ENCODE results near the gene GPC6. TPM values are rescaled to one million over a fixed set of nuclear protein-coding genes. Genes with fewer than 3 reads are reported as not detected.

Gene GPC6
- total RNA-seq, 1 donor from 2014 or later, result 8.4 TPM

- H3K27ac ChIP-seq, result no peak overlapping the region
- H3K4me3 ChIP-seq, result no peak overlapping the region
- DNase-seq, result no peak
- TF ChIP-seq CTCF (IDR thresholded peaks at IDR 0.05), result no peak
- H3K9me3 ChIP-seq, result no peaks in the 10 kb centered on the region
- no peak for ATAC-seq
- H3K4me1 ChIP-seq, result no peaks in the 10 kb centered on the region
- no peaks in the 10 kb centered on the region for H3K36me3 ChIP-seq
- H3K27me3 ChIP-seq, result no peaks in the 10 kb centered on the region
- intact Hi-C loops (cut with DNase I), result no loop called here
Measured at GRCh38 chr13:94256721-94257120, 1030.1 kb downstream of the GPC6 start.

- DNase-seq (no peak), ATAC-seq (no peak)
- Histone ChIP-seq H3K9me3 (no peaks in the 10 kb centered on the region), H3K36me3 (no peaks in the 10 kb centered on the region), H3K27ac (no peak overlapping the region), H3K4me1 (no peaks in the 10 kb centered on the region), H3K4me3 (no peak overlapping the region), H3K27me3 (no peaks in the 10 kb centered on the region)
- intact Hi-C loops (cut with DNase I), result no loop called here
- no peak for TF ChIP-seq CTCF (IDR thresholded peaks at IDR 0.05)
Measured at GRCh38 chr13:94259984-94260383, 1033.4 kb downstream of the GPC6 start.

- Histone ChIP-seq H3K9me3 (no peaks in the 10 kb centered on the region), H3K27me3 (no peaks in the 10 kb centered on the region), H3K36me3 (no peaks in the 10 kb centered on the region), H3K27ac (no peak overlapping the region), H3K4me3 (no peak overlapping the region), H3K4me1 (no peaks in the 10 kb centered on the region)
- ATAC-seq (peak; percentile 57), DNase-seq (no peak)
- no peak for TF ChIP-seq CTCF (IDR thresholded peaks at IDR 0.05)
- intact Hi-C loops (cut with DNase I), result no loop called here
Measured at GRCh38 chr13:94261163-94261562, 1034.6 kb downstream of the GPC6 start.

GRCh38 chr13:94263038-94263437, 1036.4 kb downstream of the GPC6 start:
- intact Hi-C loops (cut with DNase I), result no loop called here
- H3K4me3 ChIP-seq, result no peak overlapping the region
- no peak overlapping the region for H3K27ac ChIP-seq
- DNase-seq (no peak), ATAC-seq (no peak)
- TF ChIP-seq CTCF (IDR thresholded peaks at IDR 0.05), result no peak
- H3K27me3 ChIP-seq, result no peaks in the 10 kb centered on the region
- no peaks in the 10 kb centered on the region for H3K9me3 ChIP-seq
- H3K36me3 ChIP-seq, result no peaks in the 10 kb centered on the region
- H3K4me1 ChIP-seq, result no peaks in the 10 kb centered on the region

GRCh38 chr13:94267581-94268366, 1041.2 kb downstream of the GPC6 start:
- intact Hi-C loops (cut with DNase I), result no loop called here
- Histone ChIP-seq H3K27me3 (no peaks in the 10 kb centered on the region), H3K4me1 (no peaks in the 10 kb centered on the region), H3K9me3 (no peaks in the 10 kb centered on the region), H3K27ac (no peak overlapping the region), H3K4me3 (no peak overlapping the region), H3K36me3 (no peaks in the 10 kb centered on the region)
- DNase-seq (no peak), ATAC-seq (peak; percentile 51)
- TF ChIP-seq CTCF (IDR thresholded peaks at IDR 0.05), result no peak

All from upper lobe of right lung (tissue), 1 donor.